ENCODE measurements around the gene CERT1. TPM values are rescaled to one million over a fixed set of nuclear protein-coding genes. Genes with fewer than 3 reads are reported as not detected.

CERT1 gene
- polyA plus RNA-seq, 3 donors = 16.6 to 50.5 (median 45.9) TPM

DNA sequence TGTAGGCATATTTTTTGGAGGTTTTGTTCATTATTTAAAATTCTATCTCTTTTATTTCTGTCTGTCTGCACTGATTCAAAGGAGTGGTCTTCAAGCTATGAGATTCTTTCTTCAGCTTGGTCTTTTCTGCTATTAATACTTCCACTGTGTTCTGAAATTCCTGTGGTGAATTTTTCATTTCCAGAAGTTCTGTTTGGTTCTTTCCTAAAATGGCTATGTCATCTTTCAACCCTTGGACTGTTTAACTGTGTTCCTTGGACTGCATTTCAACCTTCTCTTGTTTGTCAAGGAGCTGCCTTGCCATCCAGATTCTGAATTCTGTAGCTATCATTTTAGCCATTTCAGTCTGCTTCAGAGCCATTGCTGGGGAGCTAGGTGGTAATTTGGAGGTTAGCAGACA lies 76.3 kb downstream of the CERT1 start:
- DNase-seq = no peak
- no peak overlapping the region for H3K9ac ChIP-seq (ENCODE audit: insufficient read depth, low read length, poor library complexity, severe bottlenecking)
- peaks cover 0 to 5% of the 10 kb centered on the region in 2 donors for H3K36me3 ChIP-seq (replicated peaks in 1 of 2; ENCODE audit: control insufficient read depth in 1 of 2, insufficient read depth in 2 of 2, low read length in 2 of 2)
- no peak overlapping the region for H3K4me3 ChIP-seq (replicated peaks in 1 of 3; ENCODE audit: low read depth in 2 of 3, low read length in 3 of 3)
- H3K4me1 ChIP-seq (ENCODE audit: control insufficient read depth in 1 of 2, insufficient read depth in 2 of 2, low read length in 2 of 2) = peaks cover 0 to 12% of the 10 kb centered on the region in 2 donors
- no peaks in the 10 kb centered on the region for H3K9me3 ChIP-seq (replicated peaks in 1 of 2; ENCODE audit: control insufficient read depth in 1 of 2, insufficient read depth in 1 of 2, low read length in 2 of 2)
- intact Hi-C loops (cut with micrococcal nuclease) = no loop called here
- H3K27ac Mint-ChIP-seq = peak overlapping the region in 3 of 7 donors; percentile 1 to 21 (median 4)
- H3K36me3 Mint-ChIP-seq = peaks cover 13 to 27% of the 10 kb centered on the region in 2 donors
- peaks cover 80% of the 10 kb centered on the region for H4K20me1 ChIP-seq (ENCODE audit: insufficient read depth, low read length)
- H3K4me3 Mint-ChIP-seq = no peak overlapping the region
- peaks cover 12% of the 10 kb centered on the region for H3K4me1 Mint-ChIP-seq
- H3K27me3 ChIP-seq (ENCODE audit: control insufficient read depth in 2 of 2, insufficient read depth in 2 of 2, low read length in 2 of 2) = no peaks in the 10 kb centered on the region
- no peak overlapping the region for H2AFZ ChIP-seq (ENCODE audit: insufficient read depth, low read depth, low read length, poor library complexity, severe bottlenecking)
- H3K4me2 ChIP-seq (replicated peaks; ENCODE audit: extremely low read depth, low read length, poor library complexity, severe bottlenecking) = no peak overlapping the region
- H3K27ac ChIP-seq (ENCODE audit: low read depth in 1 of 2, low read length in 2 of 2) = no peak overlapping the region
- H3K27me3 Mint-ChIP-seq (ENCODE audit: low read depth in 3 of 3) = no peaks in the 10 kb centered on the region
- TF ChIP-seq, protein P1, sequence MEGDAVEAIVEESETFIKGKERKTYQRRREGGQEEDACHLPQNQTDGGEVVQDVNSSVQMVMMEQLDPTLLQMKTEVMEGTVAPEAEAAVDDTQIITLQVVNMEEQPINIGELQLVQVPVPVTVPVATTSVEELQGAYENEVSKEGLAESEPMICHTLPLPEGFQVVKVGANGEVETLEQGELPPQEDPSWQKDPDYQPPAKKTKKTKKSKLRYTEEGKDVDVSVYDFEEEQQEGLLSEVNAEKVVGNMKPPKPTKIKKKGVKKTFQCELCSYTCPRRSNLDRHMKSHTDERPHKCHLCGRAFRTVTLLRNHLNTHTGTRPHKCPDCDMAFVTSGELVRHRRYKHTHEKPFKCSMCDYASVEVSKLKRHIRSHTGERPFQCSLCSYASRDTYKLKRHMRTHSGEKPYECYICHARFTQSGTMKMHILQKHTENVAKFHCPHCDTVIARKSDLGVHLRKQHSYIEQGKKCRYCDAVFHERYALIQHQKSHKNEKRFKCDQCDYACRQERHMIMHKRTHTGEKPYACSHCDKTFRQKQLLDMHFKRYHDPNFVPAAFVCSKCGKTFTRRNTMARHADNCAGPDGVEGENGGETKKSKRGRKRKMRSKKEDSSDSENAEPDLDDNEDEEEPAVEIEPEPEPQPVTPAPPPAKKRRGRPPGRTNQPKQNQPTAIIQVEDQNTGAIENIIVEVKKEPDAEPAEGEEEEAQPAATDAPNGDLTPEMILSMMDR (IDR thresholded peaks at IDR 0.05) = no peak
- peaks cover 0 to 2% (median 0%) of the 10 kb centered on the region in 7 donors for H3K9me3 Mint-ChIP-seq
- peaks cover 25% of the 10 kb centered on the region for H3K79me2 ChIP-seq (ENCODE audit: insufficient read depth, low read length)

DNA sequence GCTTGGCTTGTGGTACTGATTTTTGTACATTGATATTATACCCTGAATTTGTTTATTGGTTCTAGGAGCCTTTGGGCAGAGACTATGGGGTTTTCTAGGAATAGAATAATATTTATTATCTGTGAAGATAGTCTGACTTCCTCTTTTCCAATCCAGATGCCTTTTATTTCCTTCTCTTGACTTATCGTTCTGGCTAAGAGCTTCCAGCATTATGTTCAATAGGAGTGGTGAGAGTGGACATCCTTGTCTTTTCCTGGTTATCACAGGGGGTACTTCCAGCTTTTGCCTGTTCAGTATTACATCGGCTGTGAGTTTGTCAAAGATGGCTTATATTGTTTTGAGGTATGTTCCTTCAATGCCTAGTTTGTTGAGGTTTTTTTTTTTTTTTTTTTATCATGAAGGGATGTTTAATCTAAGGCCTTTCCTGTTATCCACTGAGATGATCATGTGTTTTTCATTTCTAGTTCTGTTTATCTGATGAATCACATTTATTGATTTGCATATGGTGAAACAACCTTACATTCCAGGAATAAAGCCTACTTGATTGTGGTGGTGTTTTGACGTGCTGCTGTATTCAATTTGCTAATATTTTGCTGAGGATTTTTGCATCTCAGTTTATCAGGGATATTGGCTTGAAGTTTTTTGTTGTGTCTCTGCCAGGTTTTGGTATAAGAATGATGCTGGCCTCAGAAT lies 77.5 kb downstream of the CERT1 start:
- WGBS (ENCODE audit: insufficient coverage) = no CpG with 5 or more reads among the region's 3 CpGs
- intact Hi-C loops (cut with micrococcal nuclease) = no loop called here
- H3K27ac Mint-ChIP-seq = no peak overlapping the region

More for the DNA sequence above, 77.5 kb downstream of the CERT1 start:
- Histone ChIP-seq H3K9ac (ENCODE audit: insufficient read depth, low read length, poor library complexity, severe bottlenecking) (no peak overlapping the region), H3K36me3 (replicated peaks in 1 of 2; ENCODE audit: control insufficient read depth in 1 of 2, insufficient read depth in 2 of 2, low read length in 2 of 2) (peaks cover 0 to 5% of the 10 kb centered on the region in 2 donors), H3K9me3 (replicated peaks in 1 of 2; ENCODE audit: control insufficient read depth in 1 of 2, insufficient read depth in 1 of 2, low read length in 2 of 2) (no peaks in the 10 kb centered on the region), H3K79me2 (ENCODE audit: insufficient read depth, low read length) (peaks cover 30% of the 10 kb centered on the region), H3K27ac (ENCODE audit: low read depth in 1 of 2, low read length in 2 of 2) (no peak overlapping the region), H3K27me3 (ENCODE audit: control insufficient read depth in 2 of 2, insufficient read depth in 2 of 2, low read length in 2 of 2) (no peaks in the 10 kb centered on the region), H3K4me2 (replicated peaks; ENCODE audit: extremely low read depth, low read length, poor library complexity, severe bottlenecking) (no peak overlapping the region), H3K4me1 (ENCODE audit: control insufficient read depth in 1 of 2, insufficient read depth in 2 of 2, low read length in 2 of 2) (peaks cover 0 to 4% of the 10 kb centered on the region in 2 donors), H3K4me3 (replicated peaks in 1 of 3; ENCODE audit: low read depth in 2 of 3, low read length in 3 of 3) (no peak overlapping the region), H2AFZ (ENCODE audit: insufficient read depth, low read depth, low read length, poor library complexity, severe bottlenecking) (no peak overlapping the region), H4K20me1 (ENCODE audit: insufficient read depth, low read length) (peaks cover 78% of the 10 kb centered on the region)
- no peak overlapping the region for H3K4me3 Mint-ChIP-seq
- DNase-seq = no peak
- no peaks in the 10 kb centered on the region for H3K27me3 Mint-ChIP-seq (ENCODE audit: low read depth in 3 of 3)
- peaks cover 0 to 2% (median 0%) of the 10 kb centered on the region in 7 donors for H3K9me3 Mint-ChIP-seq
- TF ChIP-seq, protein P1 (IDR thresholded peaks at IDR 0.05) = no peak
- peaks cover 3% of the 10 kb centered on the region for H3K4me1 Mint-ChIP-seq
- peaks cover 13 to 27% of the 10 kb centered on the region in 2 donors for H3K36me3 Mint-ChIP-seq
